Gastroesophageal sphincter (tissue), 3 donors: ENCODE data around the gene MEGF11.

Experiments used
- CTCF ChIP-seq, 4 experiments: fragments of 200-600 bp in 2 of 4; fragments of 450-650 bp in 2 of 4; sonication (generic) in 1 of 4; IDR thresholded peaks; one replicate each; pipeline ENCODE4 v1.5.1; 2017 to 2019; ENCODE audit warnings: antibody characterized with exemption in 4 of 4, mild to moderate bottlenecking in 2 of 4, moderate library complexity in 2 of 4
- EP300 ChIP-seq: sonication (generic); formaldehyde crosslinking; IDR thresholded peaks from one replicate; pipeline ENCODE4 v1.6.1; 2017; ENCODE audit warnings: antibody characterized with exemption, mild to moderate bottlenecking
- POLR2A ChIP-seq, 2 donors: fragments of 450-650 bp; IDR thresholded peaks; one replicate each; pipeline ENCODE4 v1.6.1; 2017; ENCODE audit warnings: antibody characterized with exemption in 2 of 2, mild to moderate bottlenecking in 2 of 2, moderate library complexity in 1 of 2
- POLR2AphosphoS5 ChIP-seq: sonication (generic); formaldehyde crosslinking; IDR thresholded peaks from one replicate; pipeline ENCODE4 v1.6.1; 2017; ENCODE audit warnings: antibody characterized with exemption

GRCh38 chr15:66145726-66146182, 107.8 kb downstream of the MEGF11 start:
- no peak for TF ChIP-seq CTCF (IDR thresholded peaks at IDR 0.05)
- TF ChIP-seq POLR2AphosphoS5 = no peak
- TF ChIP-seq POLR2A (IDR thresholded peaks at IDR 0.05) = no peak
- TF ChIP-seq EP300 = no peak
